ENCODE results near the gene ADCY9.
A peak's percentile ranks its signal among the peaks of the same experiment; 100 is the strongest.

The ADCY9 gene

DNA sequence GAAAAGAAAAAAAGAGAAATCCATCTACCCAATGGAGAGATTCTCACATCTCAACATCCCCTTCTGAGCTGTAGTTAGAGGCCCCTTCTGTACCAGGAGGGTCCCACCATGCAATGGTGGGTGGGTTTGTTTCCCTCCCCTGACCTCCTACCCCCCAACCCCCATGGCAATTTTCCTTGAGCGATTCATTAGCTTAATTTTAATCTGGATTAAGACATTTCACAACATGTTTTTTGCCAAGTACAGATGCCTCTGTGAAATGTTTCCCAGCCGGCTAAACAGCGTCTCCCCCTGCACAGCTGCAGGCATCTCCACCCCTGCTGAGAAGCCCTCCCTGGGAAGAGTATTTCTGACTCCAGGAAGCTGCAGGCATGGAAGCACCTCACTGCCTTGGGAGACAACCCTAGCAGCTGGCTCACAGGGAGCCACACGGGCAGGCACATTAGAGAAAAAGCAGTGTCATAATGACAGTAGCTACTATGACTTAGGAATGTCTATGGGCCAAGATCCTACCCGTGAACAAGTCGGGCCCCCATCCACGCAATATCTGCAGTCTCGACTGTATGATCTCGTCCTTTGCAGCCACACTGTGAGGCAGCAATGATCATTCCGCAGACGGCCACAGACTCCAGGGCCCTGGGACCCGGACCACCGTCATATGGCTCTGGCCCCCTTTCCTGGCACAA lies 117.3 kb downstream of the ADCY9 start:
- DNase-seq: no peak

DNA sequence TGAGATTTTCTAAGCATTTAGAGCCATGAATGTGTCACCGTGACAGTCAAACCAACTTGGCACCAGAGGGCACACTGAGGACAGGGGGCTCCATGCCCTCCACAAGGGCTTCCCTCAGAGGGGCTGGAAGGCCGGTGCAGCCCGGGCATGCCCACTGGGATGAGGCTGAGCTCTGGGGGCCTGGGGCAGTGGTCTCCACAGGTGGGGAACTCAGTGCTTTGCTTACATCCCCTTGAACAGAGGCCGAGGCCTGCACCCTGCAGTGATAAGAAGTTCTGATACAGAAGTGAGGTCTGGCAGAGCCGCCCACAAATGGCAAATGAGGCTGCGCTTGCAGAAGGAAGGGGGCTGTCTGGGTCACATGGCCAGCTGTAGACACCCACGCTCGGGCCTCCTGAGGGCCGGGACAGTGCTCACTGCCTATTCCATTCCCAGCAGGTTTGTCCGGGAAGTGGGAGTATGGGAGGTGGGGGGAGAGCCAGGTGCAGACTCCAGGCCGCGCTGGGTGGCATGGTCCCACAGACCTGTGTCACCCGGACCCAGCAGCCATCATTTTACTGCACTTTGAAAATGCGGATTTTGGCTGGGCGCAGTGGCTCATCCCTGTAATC lies 118.9 kb downstream of the ADCY9 start:
- no peak for DNase-seq

DNA sequence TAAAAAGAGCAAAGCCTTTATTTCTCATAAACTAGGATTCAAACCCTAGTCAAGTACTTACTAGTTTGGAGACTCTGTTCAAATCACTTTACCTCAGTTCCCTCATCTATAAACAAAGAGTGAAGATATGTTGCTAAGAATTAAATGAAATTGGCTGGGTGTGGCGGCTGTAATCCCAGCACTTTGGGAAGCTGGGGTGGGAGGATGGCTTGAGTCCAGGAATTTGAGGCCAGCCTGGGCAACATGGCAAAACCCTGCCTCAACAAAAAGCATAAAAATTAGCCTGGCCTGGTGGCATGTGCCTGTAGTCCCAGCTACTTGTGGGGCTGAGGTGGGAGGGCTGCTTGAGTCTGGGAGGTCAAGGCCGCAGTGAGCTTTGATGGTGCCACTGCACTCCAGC lies 121.2 kb downstream of the ADCY9 start:
- no peak for DNase-seq

DNA sequence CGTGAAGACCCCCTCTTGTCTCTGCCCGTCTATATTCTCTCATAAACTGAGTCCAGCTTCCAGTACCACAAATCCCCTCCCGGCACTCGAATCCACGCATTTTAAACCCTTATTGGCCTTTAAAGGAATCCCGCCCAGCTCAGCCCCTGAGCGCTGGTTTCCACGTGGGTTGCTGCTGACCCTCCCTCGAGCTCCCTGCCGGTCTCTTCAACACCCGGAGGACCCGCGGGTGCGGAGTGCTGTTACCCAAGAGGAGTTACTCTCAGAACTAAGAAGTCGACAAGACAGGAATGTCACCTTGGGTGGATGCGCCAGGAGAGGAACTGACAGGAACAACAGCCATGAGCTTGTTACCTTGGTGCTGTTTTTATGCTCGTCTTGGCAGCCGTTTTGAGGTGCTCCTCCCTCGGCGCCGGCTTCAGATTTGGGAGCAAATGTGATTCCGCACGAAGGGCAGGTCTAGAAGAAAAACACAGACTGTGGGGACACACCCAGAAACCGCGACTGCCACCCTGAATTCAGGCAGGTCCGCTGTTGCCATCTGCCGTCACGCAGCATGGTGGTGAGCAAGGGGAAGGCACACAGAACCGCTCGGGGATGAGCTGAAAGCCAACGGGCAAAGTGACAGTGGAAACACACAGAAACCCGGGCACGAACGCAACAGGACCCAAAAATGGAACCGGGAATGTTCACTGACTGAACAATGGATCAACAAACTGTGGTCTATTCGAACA lies 123.0 kb downstream of the ADCY9 start:
- no peak for DNase-seq

DNA sequence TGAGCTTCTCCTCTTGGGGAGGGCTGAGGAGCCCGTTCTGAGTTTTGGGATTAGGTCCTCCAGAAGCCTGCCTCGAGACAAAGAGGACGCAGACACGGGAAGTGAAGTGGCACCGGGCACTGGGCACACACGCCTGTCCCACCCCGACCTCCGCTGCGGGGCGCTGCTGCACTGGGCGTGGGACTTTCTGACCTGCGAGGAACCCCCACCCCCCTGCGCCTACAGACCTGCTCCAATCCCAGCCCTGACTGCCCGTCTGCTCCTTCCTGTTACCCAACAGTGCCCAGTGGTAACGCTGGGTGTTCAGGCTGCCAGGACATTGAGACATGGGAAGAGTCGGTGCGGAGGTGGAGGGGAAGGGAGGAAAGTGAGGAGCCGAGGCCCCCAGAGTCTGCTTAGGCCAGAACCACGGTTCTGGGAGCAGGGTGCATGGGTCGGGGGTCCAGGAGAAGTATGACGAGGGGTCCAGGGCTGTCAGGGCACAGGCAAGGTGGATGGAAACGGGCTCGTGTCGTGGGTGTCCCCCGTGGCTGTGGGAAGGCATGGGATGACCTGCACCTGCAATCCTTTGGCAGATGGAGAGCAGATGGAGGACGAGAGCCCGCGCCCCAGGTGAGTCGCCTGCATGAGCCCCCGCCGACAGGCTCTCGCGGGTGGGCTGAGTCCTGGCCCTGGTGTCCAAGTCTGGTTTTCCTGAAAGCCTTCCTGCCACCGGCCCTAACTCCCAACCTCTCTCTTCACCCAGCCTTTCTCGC lies 123.8 kb downstream of the ADCY9 start:
- no peak for DNase-seq

DNA sequence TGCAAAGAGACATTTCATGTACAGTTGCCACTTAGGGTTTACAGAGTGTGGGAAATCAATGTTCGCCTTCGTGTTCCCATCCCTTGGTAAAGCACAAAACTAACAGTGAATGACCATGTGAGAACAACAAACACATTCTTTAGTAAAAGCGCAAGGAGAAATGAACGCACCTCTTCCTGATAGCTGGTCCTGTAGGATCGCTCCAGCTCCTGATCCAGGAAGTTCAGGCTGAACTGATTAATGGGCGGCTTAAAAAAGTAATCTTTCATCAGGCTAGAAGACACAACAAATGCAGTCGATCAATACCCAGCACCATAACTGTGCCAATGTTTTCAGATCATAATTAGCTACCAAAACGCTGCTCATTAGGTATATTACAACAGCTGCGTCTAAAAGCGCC lies 127.4 kb downstream of the ADCY9 start:
- DNase-seq: no peak

DNA sequence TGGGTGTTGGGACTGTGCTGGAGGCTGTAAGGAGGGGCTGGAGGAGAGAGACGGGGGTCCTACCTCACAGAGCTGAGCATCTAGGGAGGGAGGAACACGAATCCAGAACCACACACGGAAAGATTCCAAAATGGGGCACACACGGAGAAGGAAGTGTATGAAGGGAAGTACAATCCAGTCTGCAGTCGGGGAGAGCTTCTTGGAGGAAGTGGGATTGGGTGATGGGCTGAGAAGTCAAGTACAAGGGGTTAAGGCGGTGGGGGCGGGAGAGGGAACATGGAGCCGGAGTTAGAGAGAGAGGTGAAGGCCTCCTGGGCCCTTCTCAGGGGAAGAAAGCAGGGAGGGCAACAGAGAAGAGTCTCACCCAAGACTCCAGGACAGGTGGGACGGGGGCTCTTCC lies 128.2 kb downstream of the ADCY9 start:
- DNase-seq: no peak

DNA sequence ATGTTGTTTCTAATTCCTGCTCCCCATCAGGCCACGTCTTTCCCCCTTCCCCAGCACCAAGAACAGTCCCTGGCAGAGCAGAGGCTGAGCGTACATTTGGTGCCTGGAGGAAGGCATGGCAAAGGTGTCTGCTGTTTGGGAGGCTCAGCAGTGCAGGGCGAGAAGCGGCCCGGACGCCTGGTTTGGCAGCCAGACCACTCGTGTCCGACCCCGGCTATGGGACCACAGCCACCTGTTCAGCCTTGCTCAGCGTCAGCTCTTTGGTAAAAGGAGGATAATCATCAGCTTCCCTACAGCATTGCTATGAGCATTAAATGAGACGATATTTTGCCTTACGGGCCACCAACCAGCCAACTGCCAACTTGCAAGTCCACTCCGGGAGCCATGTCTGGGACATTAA lies 129.0 kb downstream of the ADCY9 start:
- DNase-seq: no peak

DNA sequence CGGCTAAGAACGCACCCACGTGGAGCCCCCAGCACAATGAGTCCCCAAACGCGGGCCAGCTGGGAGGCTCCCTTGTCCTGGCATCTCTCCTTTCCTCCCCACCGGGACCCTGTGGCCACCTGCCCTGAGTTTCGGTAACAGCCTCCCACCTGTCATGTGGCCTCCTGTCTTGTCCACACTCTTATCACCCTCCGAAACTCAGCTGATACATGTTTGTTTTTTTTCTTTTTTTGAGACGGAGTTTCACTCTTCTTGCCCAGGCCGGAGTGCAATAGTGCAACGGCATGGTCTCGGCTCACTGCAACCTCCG lies 130.1 kb downstream of the ADCY9 start:
- DNase-seq: no peak

DNA sequence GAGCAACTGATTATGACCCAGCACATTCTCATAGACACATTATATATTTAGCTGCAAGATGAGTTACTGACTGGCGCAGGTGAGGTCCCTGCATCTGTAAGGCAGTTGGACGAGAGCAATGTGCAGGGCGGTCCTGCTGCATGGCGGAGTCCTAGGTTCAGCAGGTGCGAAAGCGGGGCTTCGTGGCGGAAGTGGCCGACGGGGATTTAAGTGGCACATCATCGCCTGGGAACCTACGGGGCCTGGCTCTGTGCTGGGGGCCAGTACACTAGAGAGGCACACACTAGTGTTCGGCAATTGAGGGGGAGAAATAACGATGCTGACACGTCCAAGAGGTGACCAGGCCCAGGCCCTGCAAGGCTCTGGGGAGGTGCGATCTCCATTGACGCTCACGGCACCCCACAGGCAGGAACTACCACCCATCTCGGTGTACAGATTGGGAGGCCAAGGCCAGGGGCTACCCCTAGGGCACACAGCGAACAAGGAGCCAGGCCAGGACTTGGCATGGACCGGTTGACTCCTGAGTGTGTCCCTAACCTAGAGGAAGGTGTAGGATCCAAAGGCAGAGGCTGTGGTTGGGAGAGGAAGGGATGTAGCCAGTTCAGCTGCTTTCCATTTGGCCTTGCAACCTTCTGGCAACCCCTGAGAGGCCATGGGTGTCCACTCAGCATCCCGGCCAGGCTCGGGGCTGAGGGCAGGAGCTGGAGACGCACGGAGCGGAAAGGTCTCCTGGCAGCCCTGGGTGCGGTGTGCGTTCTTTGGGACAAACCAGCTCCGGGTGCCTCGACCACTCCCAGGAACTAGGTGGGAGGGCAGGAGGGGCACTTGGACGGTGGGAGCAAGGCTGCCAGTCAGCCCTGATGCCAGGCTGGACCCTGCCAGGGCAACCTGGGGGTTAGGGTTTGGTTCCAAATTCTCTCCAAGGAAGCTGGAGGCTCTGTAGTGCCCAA lies 131.9 kb downstream of the ADCY9 start:
- DNase-seq: no peak

DNA sequence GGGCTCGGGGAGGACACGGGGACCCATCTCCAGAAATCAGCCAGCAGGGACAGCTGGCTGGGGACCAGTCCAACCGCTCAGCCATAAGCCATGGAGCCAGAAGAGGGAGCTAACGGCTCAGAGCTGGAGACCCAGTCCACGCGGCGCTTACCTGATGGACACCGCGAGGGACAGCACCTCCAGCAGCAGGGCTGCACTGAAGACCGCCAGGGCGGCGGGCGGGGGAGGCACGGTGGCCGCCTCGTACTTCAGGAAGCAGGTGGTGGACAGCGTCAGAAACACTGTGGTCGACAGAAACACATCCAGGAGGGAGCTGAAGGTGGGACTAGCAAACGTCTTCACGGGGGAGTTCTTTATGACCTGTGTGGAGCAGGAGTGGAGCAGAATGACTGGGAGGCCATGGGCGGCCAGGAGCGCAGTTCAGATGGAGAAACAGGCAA lies 133.1 kb downstream of the ADCY9 start:
- peak; percentile 71 for DNase-seq

DNA sequence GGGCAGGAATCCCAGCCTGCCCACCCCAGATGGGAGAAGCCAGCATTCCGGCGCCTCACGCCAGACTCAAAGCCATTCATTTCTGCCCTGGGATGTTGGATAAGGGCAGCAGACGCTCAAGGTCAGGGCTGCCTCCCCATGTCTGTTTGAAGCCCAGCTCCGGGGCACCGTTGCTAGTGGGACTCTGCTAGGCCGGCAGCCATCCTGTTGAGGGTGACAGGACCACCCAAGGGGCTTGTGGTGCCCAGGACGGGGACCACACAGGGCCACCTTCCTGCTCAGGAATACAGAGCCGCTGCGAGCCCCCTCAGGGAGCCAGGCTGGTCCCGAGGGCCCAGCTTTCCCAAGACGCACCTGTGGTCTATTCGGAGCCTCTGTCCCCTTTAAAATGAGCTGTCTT lies 134.0 kb downstream of the ADCY9 start:
- DNase-seq: no peak

DNA sequence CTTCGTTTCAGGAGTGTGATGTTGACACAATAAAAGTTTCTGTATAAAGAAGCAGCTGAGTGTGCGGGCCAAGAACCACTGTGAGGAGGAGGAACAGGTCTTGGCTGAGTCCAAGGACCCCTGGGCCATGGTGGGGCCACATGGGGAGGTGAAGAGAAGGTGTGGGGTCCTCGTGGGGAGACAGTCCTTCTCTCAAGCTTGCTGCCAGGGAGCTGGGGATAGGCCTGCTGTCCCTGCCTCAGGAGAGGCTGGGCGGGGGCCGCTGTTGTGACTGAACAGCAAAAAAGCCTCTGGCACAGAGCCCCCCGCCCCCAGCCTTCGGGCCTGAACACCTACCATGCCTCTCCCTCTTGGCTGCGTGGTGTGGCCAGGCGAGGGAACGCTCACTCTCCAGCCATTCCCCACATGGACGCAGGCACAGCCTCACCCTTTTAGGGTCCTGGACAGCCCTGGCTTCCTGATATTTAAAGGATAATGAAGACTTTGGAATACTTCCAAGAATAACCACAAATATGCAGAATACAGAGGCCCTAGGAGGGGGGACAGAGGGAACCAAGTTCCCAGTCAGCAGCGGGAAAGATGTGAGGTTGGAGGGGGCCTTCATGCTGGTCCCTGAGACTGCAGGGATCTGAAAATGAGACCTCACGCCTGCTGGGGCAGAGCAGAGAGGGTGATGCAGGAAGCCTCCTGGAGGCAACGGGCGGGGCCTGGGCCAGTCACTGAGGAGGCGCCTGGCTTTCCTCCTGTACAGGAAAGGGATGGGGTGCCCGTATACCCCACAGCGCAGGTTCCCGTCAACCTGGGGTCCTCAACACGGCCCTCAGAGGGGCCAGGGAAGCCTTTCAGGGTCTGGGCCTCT lies 135.8 kb downstream of the ADCY9 start:
- DNase-seq: no peak

DNA sequence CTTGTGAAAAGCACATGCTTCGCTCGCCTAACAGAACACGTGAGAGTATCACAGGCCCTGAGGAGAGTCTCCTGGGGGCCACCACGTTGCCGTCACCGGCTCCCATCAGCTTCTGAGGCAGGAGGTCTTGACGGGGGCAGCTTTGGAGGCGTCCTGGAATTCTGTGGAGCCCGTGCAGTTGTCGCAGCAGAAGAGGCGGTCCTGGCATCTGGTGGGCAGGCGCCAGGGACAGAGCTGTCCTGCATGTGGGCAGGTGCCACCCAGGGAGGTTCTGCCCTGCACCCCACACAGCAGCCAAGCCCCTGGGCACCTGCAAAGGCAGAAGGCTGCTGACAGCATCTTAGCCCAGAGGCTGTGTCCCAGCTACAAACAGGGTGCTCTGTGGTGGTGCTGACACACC lies 136.7 kb downstream of the ADCY9 start:
- DNase-seq: no peak

DNA sequence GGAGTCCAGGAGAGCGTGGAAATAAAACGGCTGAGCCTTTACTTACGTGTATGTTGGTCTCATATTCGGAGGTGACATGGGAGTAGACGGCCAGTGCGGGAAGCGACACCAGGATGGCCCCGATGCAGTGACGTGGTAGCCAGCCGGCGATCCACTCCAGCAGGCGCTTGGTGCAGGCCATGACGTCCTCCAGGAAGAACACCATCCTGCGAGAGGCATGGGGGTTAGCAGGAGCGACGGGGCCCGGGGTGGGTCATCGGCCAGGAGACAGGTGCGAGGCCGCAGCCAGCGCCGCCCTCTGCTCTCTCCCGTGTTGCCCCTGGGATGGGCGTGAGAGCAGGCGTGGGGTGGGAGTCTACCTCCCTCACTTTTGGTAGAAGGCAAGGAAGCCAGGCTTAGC lies 137.2 kb downstream of the ADCY9 start:
- no peak for DNase-seq

DNA sequence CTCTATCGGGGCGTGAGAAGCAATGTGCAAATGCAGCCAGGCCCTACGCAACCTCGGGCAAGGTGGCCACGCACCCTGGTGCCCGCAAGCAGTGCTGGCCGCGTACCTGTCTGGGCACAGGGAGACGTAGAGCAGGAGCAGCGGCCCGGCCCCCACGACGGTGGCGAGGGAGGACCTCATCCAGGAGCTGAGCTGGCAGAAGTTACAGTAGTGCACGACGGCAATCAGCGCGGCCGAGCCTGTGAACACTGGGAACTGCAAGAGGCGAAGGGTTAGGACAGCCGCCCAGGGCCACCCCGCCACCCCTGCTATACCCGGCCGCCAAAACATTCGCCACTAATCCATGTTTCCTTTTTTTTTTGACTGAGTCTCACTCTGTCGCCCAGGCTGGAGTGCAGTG lies 138.9 kb downstream of the ADCY9 start:
- no peak for DNase-seq

DNA sequence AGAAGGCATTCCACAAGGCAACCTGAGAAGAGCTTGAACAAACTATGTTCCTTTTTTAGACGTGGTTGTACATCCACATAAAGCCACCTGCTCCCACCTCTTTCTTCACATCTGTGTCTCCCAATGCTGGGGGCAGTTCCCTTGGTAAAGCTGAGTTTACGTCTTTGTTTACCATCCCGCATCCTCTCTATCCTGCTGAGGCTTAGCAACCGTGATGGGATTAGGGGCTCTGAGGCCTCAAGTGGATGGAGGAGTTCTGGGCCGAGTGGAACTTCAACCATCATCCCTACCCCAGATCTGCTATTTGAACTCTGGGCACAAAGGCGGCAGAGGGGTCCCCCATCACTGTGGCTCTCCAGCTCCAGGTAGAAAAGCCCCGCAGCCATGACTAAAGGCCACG lies 141.5 kb downstream of the ADCY9 start:
- DNase-seq: no peak

DNA sequence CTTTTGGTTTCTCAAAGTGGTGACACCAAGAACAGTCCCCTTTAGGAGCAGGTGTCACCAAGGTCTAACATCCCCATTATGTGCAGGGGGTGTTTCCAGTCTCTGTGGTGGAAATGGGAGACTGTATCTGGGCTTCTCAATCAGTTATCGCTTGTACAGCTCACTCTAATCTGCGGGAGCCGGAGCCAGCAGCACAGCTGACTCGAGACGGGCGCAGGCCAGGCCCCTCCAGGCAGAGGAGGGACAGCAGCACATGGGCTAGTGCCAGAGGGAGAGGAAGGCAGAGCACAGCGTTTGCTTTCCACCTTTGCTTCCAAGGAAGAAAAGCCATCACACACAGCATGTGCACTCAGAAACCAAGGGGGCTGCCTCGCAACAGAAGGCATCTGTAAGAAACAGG lies 144.5 kb downstream of the ADCY9 start:
- no peak for DNase-seq

DNA sequence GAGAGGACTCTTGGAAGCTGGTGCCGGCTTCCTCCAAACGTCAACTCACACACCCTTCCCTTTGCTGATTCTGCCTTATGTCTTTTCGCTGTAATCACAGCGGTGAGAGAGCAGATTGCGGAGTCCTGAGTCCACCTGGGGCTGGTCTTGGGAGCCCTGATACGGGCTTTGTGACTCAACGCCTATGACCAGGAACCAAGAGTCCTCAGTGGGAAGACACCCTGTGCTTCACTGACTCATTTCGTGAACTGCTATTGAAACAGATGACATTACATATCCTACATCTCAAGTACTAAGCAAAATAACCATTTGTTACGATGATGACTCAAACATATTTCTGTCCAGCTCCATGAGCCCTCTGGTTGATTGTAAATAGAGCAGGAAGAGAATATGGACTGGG lies 145.0 kb downstream of the ADCY9 start:
- peak; percentile 1 for DNase-seq

DNA sequence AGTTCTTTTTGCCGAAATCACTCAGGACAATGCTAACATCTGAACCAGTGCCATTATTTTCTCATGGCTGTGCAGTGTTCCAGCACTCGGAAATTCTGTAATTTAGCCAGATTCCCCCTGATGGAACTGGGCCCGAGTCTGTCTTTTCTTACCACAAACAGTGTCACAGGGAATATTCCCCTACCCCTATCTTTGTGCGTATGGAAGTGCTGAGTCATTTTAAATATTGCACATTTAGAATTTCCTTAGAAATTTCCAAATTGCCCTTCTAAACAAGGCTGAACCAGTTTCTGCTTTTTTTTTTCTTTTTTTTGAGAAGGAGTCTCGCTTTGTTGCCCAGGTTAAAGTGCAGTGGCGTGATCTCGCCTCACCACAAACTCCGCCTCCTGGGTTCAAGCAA lies 147.7 kb downstream of the ADCY9 start:
- DNase-seq: no peak

DNA sequence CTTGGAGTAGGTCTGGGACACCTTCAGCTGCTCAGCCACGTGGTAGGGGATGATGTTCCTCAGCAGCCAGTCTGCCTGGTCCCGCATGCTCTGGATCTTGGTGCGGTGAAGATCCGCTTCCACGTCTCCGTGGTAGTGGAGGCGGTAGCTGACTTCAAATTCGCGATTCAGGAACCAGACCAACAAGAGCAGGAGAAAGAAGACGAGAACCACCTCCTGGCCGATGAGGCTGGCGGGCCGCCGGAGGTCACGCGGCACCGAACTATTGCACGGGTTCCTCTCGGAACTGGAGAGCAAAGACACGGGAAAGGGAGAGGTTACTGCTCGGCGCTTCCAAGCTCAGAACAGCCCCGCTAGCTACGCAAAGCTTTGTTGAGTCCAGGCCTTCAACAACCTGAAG lies 149.6 kb downstream of the ADCY9 start:
- DNase-seq: no peak

Measured in kidney glomerular epithelial cell (primary cell).